HG03135 (cell line): ENCODE measurements around the gene RIN3.

Experiments used
- ATAC-seq: cut with Tn5 transposase; IDR thresholded peaks from one replicate; pipeline ENCODE4 v1.9.1; 2021; ENCODE audit warnings: mild to moderate bottlenecking, moderate library complexity; ENCODE audit not compliant: unreplicated experiment

Gene RIN3

GRCh38 chr14:92644970-92645515 lies 131.5 kb downstream of the RIN3 start:
- ATAC-seq: no peak

- ATAC-seq: no peak
Measured at GRCh38 chr14:92645841-92646478, 132.4 kb downstream of the RIN3 start.

GRCh38 chr14:92646952-92647796 lies 133.6 kb downstream of the RIN3 start:
- ATAC-seq: no peak

- ATAC-seq: no peak
Measured at GRCh38 chr14:92647797-92648279, 134.3 kb downstream of the RIN3 start.

GRCh38 chr14:92649066-92649465 lies 135.5 kb downstream of the RIN3 start:
- no peak for ATAC-seq

GRCh38 chr14:92649934-92650545 lies 136.5 kb downstream of the RIN3 start:
- no peak for ATAC-seq

GRCh38 chr14:92650581-92651105 lies 137.1 kb downstream of the RIN3 start:
- no peak for ATAC-seq

GRCh38 chr14:92651106-92651757 lies 137.7 kb downstream of the RIN3 start:
- ATAC-seq: peak; percentile 65

GRCh38 chr14:92651758-92652406 lies 138.3 kb downstream of the RIN3 start:
- no peak for ATAC-seq

- ATAC-seq: no peak
Measured at GRCh38 chr14:92652413-92653151, 139.0 kb downstream of the RIN3 start.

GRCh38 chr14:92653162-92653651 lies 139.6 kb downstream of the RIN3 start:
- no peak for ATAC-seq

GRCh38 chr14:92654239-92654901 lies 140.8 kb downstream of the RIN3 start:
- no peak for ATAC-seq

- no peak for ATAC-seq
Measured at GRCh38 chr14:92655419-92656201, 142.0 kb downstream of the RIN3 start.

- ATAC-seq: no peak
Measured at GRCh38 chr14:92656306-92657081, 142.9 kb downstream of the RIN3 start.

GRCh38 chr14:92657457-92658142 lies 144.0 kb downstream of the RIN3 start:
- ATAC-seq: no peak

- no peak for ATAC-seq
Measured at GRCh38 chr14:92658160-92658559, 144.6 kb downstream of the RIN3 start.

GRCh38 chr14:92658684-92659083 lies 145.1 kb downstream of the RIN3 start:
- no peak for ATAC-seq
